Muscle layer of duodenum (tissue), 2 donors: ENCODE results near the gene NOS2.
"Not testable (repeated sequence)": the region's sequence is repeated elsewhere in the genome, so short reads cannot be mapped to it uniquely, and the experiment has no call there.

Experiments used
- H3K27ac ChIP-seq: one replicate; pipeline ENCODE4 v1.7.0; 2013; ENCODE audit warnings: mild to moderate bottlenecking, low read length
- H3K27me3 ChIP-seq: one replicate; pipeline ENCODE4 v1.7.0; 2013; ENCODE audit warnings: low read depth, mild to moderate bottlenecking, control low read depth, low read length
- H3K36me3 ChIP-seq, 2 donors: one replicate each; pipeline ENCODE4 v1.7.0; 2013; ENCODE audit warnings: low read length in 2 of 2, control low read depth in 1 of 2, mild to moderate bottlenecking in 1 of 2; ENCODE audit not compliant: insufficient read depth in 2 of 2, control insufficient read depth in 1 of 2
- H3K4me1 ChIP-seq, 2 donors: one replicate each; pipeline ENCODE4 v1.7.0; 2013; ENCODE audit warnings: low read length in 2 of 2, mild to moderate bottlenecking in 2 of 2, control low read depth in 1 of 2, moderate library complexity in 1 of 2; ENCODE audit not compliant: insufficient read depth in 2 of 2, control insufficient read depth in 1 of 2
- H3K4me3 ChIP-seq, 2 donors: one replicate each; pipeline ENCODE4 v1.7.0; 2013; ENCODE audit warnings: low read length in 2 of 2, low read depth in 1 of 2, mild to moderate bottlenecking in 1 of 2
- H3K9me3 ChIP-seq, 2 donors: one replicate each; pipeline ENCODE4 v1.7.0; 2013; ENCODE audit warnings: low read length in 2 of 2, control low read depth in 1 of 2, mild to moderate bottlenecking in 1 of 2; ENCODE audit not compliant: control insufficient read depth in 1 of 2
- donor health status: healthy.

Gene NOS2

DNA sequence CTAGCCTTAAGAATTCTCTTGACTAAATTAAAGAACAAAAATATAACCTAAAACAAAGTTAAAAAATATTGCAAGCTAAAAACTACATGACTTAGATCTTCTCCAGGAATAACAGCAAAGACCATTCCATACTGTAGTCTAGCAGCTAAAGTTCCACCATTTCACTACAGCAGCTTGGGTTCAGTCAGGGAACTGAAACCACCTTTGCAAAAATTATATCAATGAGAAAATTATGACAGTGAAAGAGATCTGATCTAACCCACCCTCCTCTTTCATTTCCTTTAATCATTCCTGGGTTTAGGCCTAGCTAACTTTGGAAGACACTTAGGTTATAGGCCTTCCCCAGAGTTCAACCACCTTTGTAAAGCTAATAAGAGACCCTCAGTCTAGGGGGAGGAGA, 36.3 kb upstream of the NOS2 start:
- Histone ChIP-seq H3K27me3 (no peaks in the 10 kb centered on the region), H3K27ac (no peak overlapping the region), H3K36me3 (no peaks in the 10 kb centered on the region), H3K9me3 (no peaks in the 10 kb centered on the region), H3K4me3 (no peak overlapping the region), H3K4me1 (no peaks in the 10 kb centered on the region)

GRCh38 chr17:27834571-27834970, 34.2 kb upstream of the NOS2 start:
- Histone ChIP-seq H3K36me3 (no peaks in the 10 kb centered on the region), H3K9me3 (no peaks in the 10 kb centered on the region), H3K4me1 (no peaks in the 10 kb centered on the region), H3K27ac (no peak overlapping the region), H3K4me3 (no peak overlapping the region), H3K27me3 (no peaks in the 10 kb centered on the region)

DNA sequence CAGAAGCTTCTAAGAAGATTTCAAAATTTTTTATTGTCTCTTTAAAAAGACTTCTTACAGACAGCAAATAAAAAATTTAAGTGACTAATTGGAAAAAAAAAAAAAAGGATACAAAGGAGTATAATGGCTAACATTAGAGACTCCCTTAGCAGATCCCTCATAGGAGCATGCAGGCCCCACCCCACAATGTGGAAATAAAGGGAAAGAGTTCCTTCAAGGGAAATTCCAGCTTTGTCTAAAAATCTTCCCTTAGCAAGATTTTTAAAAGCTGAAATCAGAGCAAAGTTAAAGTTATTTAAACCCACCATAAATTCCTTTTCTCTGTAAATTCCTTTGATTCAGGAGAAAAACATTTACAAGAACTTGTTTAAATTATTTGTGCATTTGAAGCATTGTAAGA, 32.5 kb upstream of the NOS2 start:
- Histone ChIP-seq H3K36me3 (no peaks in the 10 kb centered on the region), H3K4me3 (no peak overlapping the region), H3K4me1 (no peaks in the 10 kb centered on the region), H3K9me3 (no peaks in the 10 kb centered on the region), H3K27me3 (no peaks in the 10 kb centered on the region), H3K27ac (no peak overlapping the region)

- not testable (repeated sequence) for H3K36me3 ChIP-seq, H3K4me3 ChIP-seq, H3K27ac ChIP-seq, H3K4me1 ChIP-seq, H3K9me3 ChIP-seq, H3K27me3 ChIP-seq
These were observed 29.6 kb upstream of the NOS2 start for GRCh38 chr17:27829888-27830287.

- not testable (repeated sequence) for H3K9me3 ChIP-seq, H3K27me3 ChIP-seq, H3K4me3 ChIP-seq, H3K27ac ChIP-seq, H3K36me3 ChIP-seq, H3K4me1 ChIP-seq
These were observed 28.9 kb upstream of the NOS2 start for GRCh38 chr17:27829143-27829711.

GRCh38 chr17:27825459-27825858, 25.1 kb upstream of the NOS2 start:
- peaks cover 0 to 4% of the 10 kb centered on the region in 2 donors for H3K9me3 ChIP-seq
- H3K27me3 ChIP-seq: no peaks in the 10 kb centered on the region
- H3K27ac ChIP-seq: no peak overlapping the region
- no peak overlapping the region for H3K4me3 ChIP-seq
- H3K36me3 ChIP-seq: no peaks in the 10 kb centered on the region
- no peaks in the 10 kb centered on the region for H3K4me1 ChIP-seq

- Histone ChIP-seq H3K36me3 (no peaks in the 10 kb centered on the region), H3K27me3 (no peaks in the 10 kb centered on the region), H3K27ac (no peak overlapping the region), H3K9me3 (peaks cover 0 to 4% of the 10 kb centered on the region in 2 donors), H3K4me3 (no peak overlapping the region), H3K4me1 (no peaks in the 10 kb centered on the region)
These were observed 24.4 kb upstream of the NOS2 start for GRCh38 chr17:27824745-27825144.

GRCh38 chr17:27824176-27824715, 23.9 kb upstream of the NOS2 start:
- Histone ChIP-seq H3K27me3 (no peaks in the 10 kb centered on the region), H3K9me3 (peaks cover 0 to 4% of the 10 kb centered on the region in 2 donors), H3K4me1 (no peaks in the 10 kb centered on the region), H3K27ac (no peak overlapping the region), H3K36me3 (no peaks in the 10 kb centered on the region), H3K4me3 (no peak overlapping the region)

- not testable (repeated sequence) for H3K27me3 ChIP-seq, H3K27ac ChIP-seq, H3K4me3 ChIP-seq, H3K4me1 ChIP-seq, H3K9me3 ChIP-seq, H3K36me3 ChIP-seq
These were observed 21.8 kb upstream of the NOS2 start for GRCh38 chr17:27822108-27822507.

DNA sequence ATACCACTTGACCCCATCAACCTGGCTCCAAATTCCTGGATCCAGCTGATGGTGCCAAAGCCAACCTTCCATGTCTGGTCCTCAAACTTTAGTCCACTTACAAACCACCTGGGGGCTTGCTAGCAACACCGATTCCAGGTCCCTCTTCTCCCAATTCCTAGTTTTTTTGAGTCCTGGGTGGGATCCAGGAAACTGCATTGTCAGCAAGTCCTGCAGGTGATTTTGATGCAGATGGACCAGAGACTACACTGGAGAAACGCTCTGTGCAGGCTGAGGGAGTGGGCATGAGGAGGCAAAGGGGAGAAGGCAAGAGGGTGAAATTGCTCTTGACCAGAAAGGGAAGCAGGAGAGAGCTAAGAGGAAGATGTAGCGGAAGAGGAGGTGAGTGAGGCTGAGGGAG, 21.0 kb upstream of the NOS2 start:
- Histone ChIP-seq H3K27me3 (no peaks in the 10 kb centered on the region), H3K9me3 (peaks cover 0 to 4% of the 10 kb centered on the region in 2 donors), H3K4me3 (no peak overlapping the region), H3K27ac (no peak overlapping the region), H3K36me3 (no peaks in the 10 kb centered on the region), H3K4me1 (peaks cover 8% of the 10 kb centered on the region in 2 donors)

GRCh38 chr17:27819145-27819544, 18.8 kb upstream of the NOS2 start:
- Histone ChIP-seq H3K27me3 (no peaks in the 10 kb centered on the region), H3K4me3 (no peak overlapping the region), H3K27ac (no peak overlapping the region), H3K36me3 (no peaks in the 10 kb centered on the region), H3K4me1 (peaks cover 8% of the 10 kb centered on the region in 2 donors), H3K9me3 (peaks cover 0 to 4% of the 10 kb centered on the region in 2 donors)

DNA sequence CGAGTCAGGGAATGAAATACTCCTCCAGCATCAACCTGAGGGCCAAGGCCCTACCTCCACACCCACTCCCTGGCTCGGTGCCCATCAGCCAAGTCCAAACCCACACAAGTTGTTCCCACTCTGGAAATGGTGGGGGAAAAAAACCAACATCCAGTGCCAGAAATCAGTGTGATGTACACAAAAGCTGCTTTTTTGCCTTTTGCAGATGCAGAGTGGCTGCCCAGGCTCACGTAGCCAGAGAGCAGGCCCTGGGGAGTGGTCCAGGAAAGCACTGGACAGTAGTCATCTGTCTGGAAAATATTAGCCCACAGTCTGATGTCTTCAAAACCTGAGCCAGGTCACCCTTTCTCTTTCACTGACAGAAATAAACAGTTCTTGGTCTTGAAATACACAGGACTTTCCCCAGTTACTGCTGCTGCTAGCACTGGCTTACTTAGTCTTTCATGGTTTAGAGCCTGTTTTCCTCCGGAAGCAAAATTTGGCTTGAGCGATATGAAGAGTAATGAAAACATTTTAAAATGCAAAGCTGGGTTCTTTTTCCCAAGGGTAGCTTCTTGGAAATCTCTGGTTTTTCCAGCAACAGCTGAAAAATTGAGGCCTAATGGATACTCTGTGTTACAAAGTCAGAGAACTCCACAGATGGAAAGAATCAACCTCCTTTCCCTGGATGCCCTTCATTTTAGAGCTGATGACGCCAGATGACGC, 18.2 kb upstream of the NOS2 start:
- Histone ChIP-seq H3K4me3 (no peak overlapping the region), H3K4me1 (peaks cover 8% of the 10 kb centered on the region in 2 donors)

More for the DNA sequence above, 18.2 kb upstream of the NOS2 start:
- Histone ChIP-seq H3K36me3 (no peaks in the 10 kb centered on the region), H3K27ac (no peak overlapping the region), H3K27me3 (no peaks in the 10 kb centered on the region), H3K9me3 (peaks cover 0 to 4% of the 10 kb centered on the region in 2 donors)
